COR-L47 (cell line): ENCODE measurements around the gene RBM18.

Source experiments
- DNase-seq: peaks from one replicate; lab custom pipeline; 2025; lab: John Stamatoyannopoulos, UW

Gene RBM18

GRCh38 chr9:122264360-122265148, at the start of gene RBM18, which contains the start of gene MRRF:
Gene RBM18 (minus strand): TSS chr9:122264840. CDS start chr9:122261492, 3,348 bp downstream.
Gene MRRF (plus strand): TSS chr9:122264882. CDS start chr9:122270892, 6,010 bp downstream.
- peak; percentile 87 for DNase-seq

GRCh38 chr9:122314165-122314564, 49.5 kb upstream of the RBM18 start:
- DNase-seq: no peak

GRCh38 chr9:122309861-122310260, 45.2 kb upstream of the RBM18 start:
- DNase-seq: no peak

GRCh38 chr9:122307925-122308324, 43.3 kb upstream of the RBM18 start:
- DNase-seq: no peak

GRCh38 chr9:122307061-122307460, 42.4 kb upstream of the RBM18 start:
- DNase-seq: no peak

- DNase-seq: no peak
Observed at GRCh38 chr9:122302237-122303093, 37.8 kb upstream of the RBM18 start.

- DNase-seq: no peak
Observed at GRCh38 chr9:122297512-122297911, 32.9 kb upstream of the RBM18 start.

GRCh38 chr9:122294531-122294930, 29.9 kb upstream of the RBM18 start:
- no peak for DNase-seq

- DNase-seq: no peak
Observed at GRCh38 chr9:122291458-122291857, 26.8 kb upstream of the RBM18 start.

GRCh38 chr9:122287214-122287720, 22.6 kb upstream of the RBM18 start:
- DNase-seq: no peak

- no peak for DNase-seq
Observed at GRCh38 chr9:122286764-122287163, 22.1 kb upstream of the RBM18 start.

GRCh38 chr9:122281368-122281767, 16.7 kb upstream of the RBM18 start:
- DNase-seq: no peak

- DNase-seq: no peak
Observed at GRCh38 chr9:122277285-122277897, 12.8 kb upstream of the RBM18 start.

GRCh38 chr9:122276096-122276495, 11.5 kb upstream of the RBM18 start:
- DNase-seq: no peak

GRCh38 chr9:122274055-122274454, 9.4 kb upstream of the RBM18 start:
- no peak for DNase-seq

GRCh38 chr9:122268041-122268814, 3.6 kb upstream of the RBM18 start:
- DNase-seq: no peak

GRCh38 chr9:122265149-122265915, 692 bp upstream of the RBM18 start:
- no peak for DNase-seq

- DNase-seq: no peak
Observed at GRCh38 chr9:122263699-122264349, 816 bp downstream of the RBM18 start.

- DNase-seq: no peak
Observed at GRCh38 chr9:122262073-122262472, 2.6 kb downstream of the RBM18 start.

GRCh38 chr9:122261469-122261881, 3.2 kb downstream of the RBM18 start:
- no peak for DNase-seq
